Neural cell (in vitro differentiated cells): ENCODE results near the gene PSMB8. TPM values are rescaled to one million over a fixed set of nuclear protein-coding genes. Genes with fewer than 3 reads are reported as not detected.

Source experiments
- H2AFZ ChIP-seq: fragments of 200-600, 300-800 bp; sonication (generic), shearing (Covaris generic); 2 replicates; pipeline ENCODE4 v1.6.0; 2014; ENCODE audit warnings: low read depth, mild to moderate bottlenecking, antibody characterized with exemption, low read length, moderate library complexity
- H3F3A ChIP-seq: fragments of 200-600 bp; shearing (Covaris generic); 2 replicates; pipeline ENCODE4 v1.6.1; 2016; ENCODE audit warnings: mild to moderate bottlenecking, moderate library complexity, mixed read lengths, antibody characterized with exemption, low read length; ENCODE audit not compliant: insufficient read depth, poor library complexity, severe bottlenecking
- H3K27ac ChIP-seq: fragments of 200-600, 300-800 bp; sonication (generic), shearing (Covaris generic); 2 replicates; pipeline ENCODE4 v1.5.1; 2014; ENCODE audit warnings: mild to moderate bottlenecking, low read length, moderate library complexity
- H3K27me3 ChIP-seq: fragments of 300-800, 200-600 bp; sonication (generic), shearing (Covaris generic); 2 replicates; pipeline ENCODE4 v1.6.0; 2014; ENCODE audit warnings: mild to moderate bottlenecking, low read depth, low read length, moderate library complexity; ENCODE audit not compliant: insufficient read depth
- H3K36me3 ChIP-seq: fragments of 300-800, 200-600 bp; sonication (generic), shearing (Covaris generic); 2 replicates; pipeline ENCODE4 v1.5.1; 2014; ENCODE audit warnings: mild to moderate bottlenecking, antibody characterized with exemption, low read length, moderate library complexity; ENCODE audit not compliant: insufficient read depth
- H3K4me2 ChIP-seq: fragments of 300-800, 200-600 bp; sonication (generic), shearing (Covaris generic); 2 replicates; pipeline ENCODE4 v1.6.0; 2014; ENCODE audit warnings: mild to moderate bottlenecking, low read length
- H3K4me3 ChIP-seq: fragments of 300-800, 200-600 bp; sonication (generic), shearing (Covaris generic); 2 replicates; pipeline ENCODE4 v1.5.1; 2014; ENCODE audit warnings: mild to moderate bottlenecking, low read length, moderate library complexity
- H3K79me2 ChIP-seq: fragments of 200-600 bp; shearing (Covaris generic); replicated peaks from 2 replicates; pipeline ENCODE4 v1.6.0; 2014; ENCODE audit warnings: mild to moderate bottlenecking, low read length, moderate library complexity; ENCODE audit not compliant: insufficient read depth
- H3K9ac ChIP-seq: fragments of 300-800, 200-600 bp; sonication (generic), shearing (Covaris generic); 2 replicates; pipeline ENCODE4 v1.6.1; 2016; ENCODE audit warnings: mild to moderate bottlenecking, low read length, mixed read lengths
- H3K9me2 ChIP-seq: fragments of 200-600 bp; shearing (Covaris generic); 2 replicates; pipeline ENCODE4 v1.6.1; 2016; ENCODE audit warnings: mild to moderate bottlenecking, low read length, mixed read lengths; ENCODE audit not compliant: insufficient read depth
- H3K9me3 ChIP-seq: fragments of 200-600, 300-800 bp; sonication (generic), shearing (Covaris generic); 2 replicates; pipeline ENCODE4 v1.6.1; 2016; ENCODE audit warnings: mild to moderate bottlenecking, mixed run types, low read length, moderate library complexity, mixed read lengths
- H4K20me1 ChIP-seq: fragments of 200-600 bp; shearing (Covaris generic); 2 replicates; pipeline ENCODE4 v1.6.1; 2016; ENCODE audit warnings: mild to moderate bottlenecking, mixed run types; ENCODE audit not compliant: insufficient read depth
- CTCF ChIP-seq: fragments of 450-650 bp; IDR thresholded peaks from 2 replicates; pipeline ENCODE4 v1.5.1; 2014; ENCODE audit warnings: antibody characterized with exemption, mild to moderate bottlenecking, moderate library complexity; ENCODE audit not compliant: poor library complexity, severe bottlenecking
- EP300 ChIP-seq: fragments of 450-650 bp; conservative IDR thresholded peaks from 2 replicates; pipeline ENCODE4 v1.6.1; 2014; ENCODE audit warnings: antibody characterized with exemption, mild to moderate bottlenecking, moderate library complexity; ENCODE audit not compliant: poor library complexity, severe bottlenecking
- EZH2 ChIP-seq: fragments of 200-600, 300-800 bp; shearing (Covaris generic), sonication (generic); IDR thresholded peaks from 2 replicates; pipeline ENCODE4 v1.6.1; 2014; ENCODE audit warnings: antibody characterized with exemption, low read length, borderline replicate concordance, mild to moderate bottlenecking; ENCODE audit not compliant: insufficient read depth, poor library complexity, severe bottlenecking
- MXI1 ChIP-seq: fragments of 450-650 bp; conservative IDR thresholded peaks from 2 replicates; pipeline ENCODE4 v1.6.1; 2014; ENCODE audit warnings: antibody characterized with exemption, mild to moderate bottlenecking; ENCODE audit not compliant: poor library complexity, severe bottlenecking
- POLR2AphosphoS5 ChIP-seq: IDR thresholded peaks from 2 replicates; pipeline ENCODE4 v1.6.1; 2012
- REST ChIP-seq: IDR thresholded peaks from 2 replicates; pipeline ENCODE4 v1.6.1; 2012; ENCODE audit warnings: borderline replicate concordance
- SMC3 ChIP-seq: fragments of 450-650 bp; conservative IDR thresholded peaks from 2 replicates; pipeline ENCODE4 v1.6.1; 2014; ENCODE audit warnings: antibody characterized with exemption, mild to moderate bottlenecking, moderate library complexity; ENCODE audit not compliant: poor library complexity
- TAF1 ChIP-seq: IDR thresholded peaks from 2 replicates; pipeline ENCODE4 v1.6.1; 2012; ENCODE audit warnings: low read depth
- polyA minus RNA-seq: library from RNA; depleted of rRNA, polyadenylated mRNA; stranded (reverse); fragments of >200 nt; gene quantifications from 2 replicates; pipeline ENCODE4 v1.2.3, GENCODE V29; 2014
- polyA plus RNA-seq: library from polyadenylated mRNA; depleted of rRNA; stranded (reverse); fragments of >200 nt; gene quantifications from 2 replicates; pipeline ENCODE4 v1.2.3, GENCODE V29; 2014

PSMB8 gene
- polyA plus RNA-seq (1.6 TPM in 1 of 2 replicates, not detected in the other), polyA minus RNA-seq (not detected in 2 replicates)

GRCh38 chr6:32843979-32844838 lies at the start of gene PSMB8:
Gene PSMB8 (minus strand): TSS chr6:32844047. CDS start chr6:32843996, 51 bp downstream.
- peak within 1 kb of the TSS; percentile 68 for H3K4me3 ChIP-seq
- H3K9me2 ChIP-seq, result no peaks in the 10 kb centered on the region
- no peaks in the 10 kb centered on the region for H3K36me3 ChIP-seq
- H3K9me3 ChIP-seq, result no peaks in the 10 kb centered on the region
- H4K20me1 ChIP-seq, result no peaks in the 10 kb centered on the region
- no peaks in the 10 kb centered on the region for H3K79me2 ChIP-seq
- H3K9ac ChIP-seq, result peak within 1 kb of the TSS; percentile 46
- H3K27ac ChIP-seq, result no peak within 1 kb of the TSS
- peaks cover 42% of the 10 kb centered on the region for H3K27me3 ChIP-seq
- H2AFZ ChIP-seq, result peak within 1 kb of the TSS; percentile 21
- peak; percentile 31 for TF ChIP-seq SMC3
- TF ChIP-seq MXI1, result no peak
- peak; percentile 63 for TF ChIP-seq CTCF
- no peak for TF ChIP-seq REST
- no peak for TF ChIP-seq TAF1
- H3K4me2 ChIP-seq, result peak within 1 kb of the TSS; percentile 48
- H3F3A ChIP-seq, result no peaks in the 10 kb centered on the region

GRCh38 chr6:32890831-32891230 lies 47.0 kb upstream of the PSMB8 start:
- no peaks in the 10 kb centered on the region for H3K36me3 ChIP-seq
- H3K9me2 ChIP-seq, result no peaks in the 10 kb centered on the region
- no peaks in the 10 kb centered on the region for H3K9me3 ChIP-seq
- TF ChIP-seq EZH2, result no peak
- no peak for TF ChIP-seq MXI1
- TF ChIP-seq SMC3, result no peak
- no peak for TF ChIP-seq POLR2AphosphoS5
- TF ChIP-seq TAF1, result no peak
- no peak for TF ChIP-seq EP300
- TF ChIP-seq REST, result no peak
- no peak for TF ChIP-seq CTCF
- H3K27ac ChIP-seq, result no peak overlapping the region
- H3F3A ChIP-seq, result no peaks in the 10 kb centered on the region
- H3K79me2 ChIP-seq, result peaks cover 7% of the 10 kb centered on the region
- H3K4me2 ChIP-seq, result no peak overlapping the region
- no peak overlapping the region for H3K9ac ChIP-seq
- H3K4me3 ChIP-seq, result no peak overlapping the region
- no peaks in the 10 kb centered on the region for H4K20me1 ChIP-seq
- no peak overlapping the region for H2AFZ ChIP-seq
- no peaks in the 10 kb centered on the region for H3K27me3 ChIP-seq
